ELR (cell line): ENCODE measurements around the gene RPL28.
A peak's percentile ranks its signal among the peaks of the same experiment; 100 is the strongest.

Experiments used
- DNase-seq: peaks from one replicate; pipeline ENCODE4 v3.0.0-alpha.2; 2015; ENCODE audit warnings: low read depth

Gene RPL28

DNA sequence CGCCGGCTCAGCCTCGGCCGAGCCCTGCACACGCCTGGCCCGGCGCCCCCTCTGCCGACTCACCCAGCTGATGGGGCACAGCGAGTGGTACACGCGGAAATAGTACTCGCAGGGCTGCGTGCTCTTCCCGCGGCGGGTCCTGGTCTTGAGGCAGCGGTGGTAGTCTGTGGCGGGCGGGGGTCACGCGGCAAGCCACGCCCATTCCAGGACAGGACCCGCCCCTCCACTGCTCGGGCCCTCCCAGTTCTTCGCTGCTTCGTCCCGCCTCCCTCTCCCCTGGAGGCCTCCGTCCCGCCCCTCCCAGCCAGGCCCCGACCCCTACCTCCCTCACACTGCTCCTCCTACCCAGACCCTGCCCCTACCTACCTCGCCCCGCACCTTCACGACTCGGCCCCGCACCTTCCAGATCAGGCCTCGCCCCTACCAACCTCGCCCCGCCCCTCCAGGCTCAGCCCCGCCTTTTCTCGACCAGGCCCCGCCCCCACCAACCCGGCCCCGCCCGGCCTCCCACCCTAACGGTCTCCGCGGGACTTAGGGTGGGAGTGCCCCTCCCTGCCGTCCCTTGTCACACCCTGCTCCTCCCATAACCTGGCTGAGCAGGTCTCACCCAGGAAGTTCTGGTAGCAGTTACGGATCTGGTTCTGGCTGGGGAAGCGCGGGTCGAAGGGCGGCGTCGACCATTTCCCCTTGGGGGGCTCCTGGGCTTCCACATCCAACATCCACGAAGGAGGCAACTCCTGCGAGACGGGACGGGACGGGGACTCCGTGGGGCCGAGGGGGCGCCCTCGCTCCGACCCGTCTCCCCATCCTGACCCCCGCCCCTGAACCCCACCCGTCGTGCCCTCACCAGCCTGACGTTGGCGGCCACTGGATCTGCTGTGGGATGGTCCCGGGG lies 31.7 kb upstream of the RPL28 start:
- peak; percentile 47 for DNase-seq

DNA sequence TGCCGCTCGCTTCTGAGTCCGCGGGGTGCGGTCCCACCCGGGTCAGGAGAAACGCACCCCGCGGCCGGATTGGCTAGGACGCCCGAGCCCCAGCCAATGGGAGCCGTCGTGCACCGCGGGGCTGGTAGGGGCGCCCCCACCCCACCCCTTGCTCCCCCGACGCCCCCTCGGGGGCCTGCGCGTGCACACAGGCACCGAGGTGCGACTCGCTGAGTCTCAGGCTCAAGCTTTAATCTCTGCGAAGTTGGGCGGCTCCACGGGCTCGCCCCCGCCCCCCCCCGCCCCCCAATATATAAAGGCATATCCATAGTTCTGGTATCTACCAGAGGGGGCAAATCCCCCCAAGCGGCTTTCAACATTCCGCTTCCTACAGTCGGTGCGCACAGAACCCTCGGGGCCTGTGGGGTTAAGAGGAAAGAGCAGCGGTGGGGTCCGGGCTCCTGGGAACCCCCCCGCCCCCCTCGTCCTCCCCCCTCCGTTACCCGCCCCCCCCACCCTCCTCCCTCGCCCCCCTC lies 31.0 kb upstream of the RPL28 start, which contains the start of gene COX6B2:
TSS of gene COX6B2 (minus strand) at position 22 of the 515 bp plus-strand sequence. CDS start 198 bp downstream, outside the sequence.
- DNase-seq = no peak

DNA sequence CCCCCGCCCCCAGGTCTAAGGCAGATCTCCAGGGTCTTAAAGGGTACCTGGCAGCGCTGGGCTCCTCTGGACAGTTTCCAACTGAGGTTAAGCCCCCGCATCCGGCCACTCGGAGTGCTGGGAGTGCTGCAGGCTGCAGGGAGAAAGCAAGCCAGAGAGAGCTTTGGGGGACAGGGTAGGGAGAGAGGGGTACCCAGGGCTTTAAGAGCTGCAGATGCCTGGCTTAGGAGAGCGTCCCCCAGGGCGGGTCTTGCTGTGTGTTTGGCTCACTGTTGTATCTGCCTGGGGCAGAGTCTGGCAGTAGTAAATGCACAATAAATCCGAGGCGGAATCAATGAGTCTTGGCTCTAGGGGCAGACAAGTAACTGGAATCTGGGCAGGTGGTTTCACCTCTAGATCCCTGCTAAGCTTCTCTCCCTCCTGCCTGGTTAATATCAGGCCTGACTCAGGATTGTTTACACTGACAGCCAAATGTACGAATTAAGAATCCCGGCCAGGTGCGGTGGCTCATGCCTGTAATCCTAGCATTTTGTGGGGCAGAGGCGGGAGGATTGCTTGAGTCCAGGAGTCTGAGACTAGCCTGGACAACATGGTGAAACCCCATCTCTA lies 30.4 kb upstream of the RPL28 start:
- no peak for DNase-seq

DNA sequence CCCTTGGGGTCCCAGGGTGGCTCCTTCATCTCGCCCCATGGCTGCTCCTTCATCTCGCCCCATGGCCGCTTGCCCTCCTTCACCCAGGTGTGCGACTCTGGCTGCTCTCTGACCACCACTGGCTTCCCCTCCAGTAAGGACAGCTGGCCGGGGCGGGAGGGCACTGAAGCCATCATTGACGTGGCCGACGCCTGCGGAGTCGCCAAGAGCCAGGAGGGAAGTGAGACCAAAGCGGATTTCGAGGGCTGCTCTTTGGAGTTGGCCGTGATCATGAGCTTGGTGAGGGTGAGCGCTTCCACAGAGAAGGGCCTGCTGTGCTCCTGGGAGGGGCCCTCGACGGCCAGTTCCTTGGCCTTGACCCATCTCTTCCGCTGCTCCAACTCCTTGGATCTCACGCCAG lies 27.2 kb upstream of the RPL28 start:
- no peak for DNase-seq

DNA sequence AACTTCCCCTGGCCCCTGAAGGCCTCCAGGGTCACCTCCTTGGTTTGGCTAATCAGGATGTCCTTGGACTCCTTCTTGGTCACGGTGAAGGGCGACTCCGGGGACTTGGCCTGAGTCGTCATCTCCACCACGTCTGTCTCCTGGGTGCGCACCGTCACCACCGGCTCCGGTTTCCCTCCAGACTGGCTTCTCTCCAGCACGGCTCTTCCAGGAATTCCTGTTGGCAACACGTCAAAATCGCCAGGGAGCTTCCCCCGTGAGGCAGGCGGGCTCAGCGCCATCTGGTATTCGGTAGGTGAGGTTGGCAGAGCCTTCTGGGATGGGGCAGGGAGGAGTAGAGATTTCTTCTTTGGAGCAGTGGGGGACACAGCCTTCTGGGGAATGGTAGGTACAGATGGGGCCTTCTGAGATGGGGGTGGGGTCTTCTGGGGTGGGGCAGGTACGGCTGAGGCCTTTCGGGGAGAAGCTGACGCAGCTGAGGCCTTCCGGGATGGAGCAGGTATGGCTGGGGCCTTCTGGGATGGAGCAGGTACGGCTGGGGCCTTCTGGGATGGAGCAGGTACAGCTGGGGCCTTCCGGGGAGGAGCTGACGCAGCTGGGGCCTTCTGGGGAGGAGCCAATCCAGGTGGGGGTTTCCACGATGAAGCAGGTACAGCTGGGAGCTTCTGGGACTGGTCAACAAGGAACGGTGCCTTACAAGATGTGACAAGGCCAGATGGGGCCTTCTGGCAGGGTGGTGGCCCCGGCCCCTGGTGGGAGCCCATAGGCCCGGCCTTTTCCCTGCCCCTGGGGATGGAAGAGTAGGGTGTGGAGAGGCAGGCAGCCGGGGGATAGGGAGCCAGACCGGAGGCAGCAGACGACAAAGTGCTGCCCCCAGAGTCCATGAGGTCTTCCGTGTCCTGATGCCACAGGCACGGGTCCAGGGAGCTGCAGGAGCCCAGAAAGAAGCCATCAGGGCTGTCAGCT lies 26.5 kb upstream of the RPL28 start:
- no peak for DNase-seq

DNA sequence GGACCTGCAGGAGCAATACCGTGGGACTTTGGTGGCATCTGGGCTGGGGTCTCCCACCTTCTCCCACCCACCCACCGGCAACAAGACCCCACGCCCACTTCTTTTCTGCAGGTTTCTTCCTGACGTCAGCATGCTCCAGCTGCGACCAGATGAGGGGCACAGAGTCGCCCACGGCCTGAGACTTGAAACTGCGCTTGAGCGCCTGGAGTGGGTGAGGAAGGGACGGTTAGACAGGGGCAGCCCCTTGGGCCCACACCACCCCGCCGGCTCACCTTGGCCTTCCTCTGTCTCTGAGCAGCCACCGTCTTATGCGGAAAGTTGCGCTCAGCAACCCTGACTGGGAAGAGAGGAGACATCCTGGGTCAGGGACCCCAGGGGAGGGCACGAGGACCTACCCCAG lies 24.8 kb upstream of the RPL28 start:
- DNase-seq = no peak

DNA sequence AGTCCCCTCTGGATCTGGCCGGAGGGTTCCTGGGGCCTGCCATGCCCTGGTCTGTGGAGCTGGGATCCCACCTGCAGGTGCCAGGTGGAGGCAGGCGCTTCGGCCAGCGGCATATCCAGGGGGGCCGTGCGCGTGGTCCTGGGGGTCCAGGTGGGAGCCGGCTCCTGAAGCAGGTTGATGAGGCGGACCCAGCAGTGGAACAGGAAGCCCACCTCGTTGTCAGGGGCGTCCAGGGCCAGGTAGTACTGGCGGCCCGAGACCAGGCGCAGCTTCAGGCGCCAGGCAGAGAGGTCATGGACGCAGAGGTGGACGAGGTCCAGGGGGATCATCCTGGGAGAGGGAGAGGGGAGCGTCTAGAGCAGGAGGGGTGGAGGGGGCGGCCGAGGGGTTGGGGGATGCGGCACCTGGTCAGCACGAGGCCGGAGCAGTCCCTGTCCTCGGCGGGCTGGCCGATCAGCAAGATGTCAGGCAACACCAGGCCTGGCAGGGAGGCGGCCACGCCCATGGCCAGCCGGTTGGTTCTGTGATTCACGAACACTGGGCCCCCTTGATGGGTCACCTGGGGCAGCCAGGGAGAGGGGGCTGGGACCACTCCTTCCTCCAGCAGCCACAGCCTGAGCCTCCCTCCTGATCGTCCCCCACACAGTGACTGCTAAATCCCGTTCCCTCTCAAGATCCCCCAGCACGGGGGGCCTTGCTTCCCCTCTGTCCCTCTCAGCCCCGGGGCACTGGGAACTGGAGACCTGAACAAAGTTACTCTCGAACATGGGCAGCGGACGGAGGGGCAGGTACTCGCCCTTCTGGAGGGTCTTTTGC lies 23.4 kb upstream of the RPL28 start:
- DNase-seq = no peak

DNA sequence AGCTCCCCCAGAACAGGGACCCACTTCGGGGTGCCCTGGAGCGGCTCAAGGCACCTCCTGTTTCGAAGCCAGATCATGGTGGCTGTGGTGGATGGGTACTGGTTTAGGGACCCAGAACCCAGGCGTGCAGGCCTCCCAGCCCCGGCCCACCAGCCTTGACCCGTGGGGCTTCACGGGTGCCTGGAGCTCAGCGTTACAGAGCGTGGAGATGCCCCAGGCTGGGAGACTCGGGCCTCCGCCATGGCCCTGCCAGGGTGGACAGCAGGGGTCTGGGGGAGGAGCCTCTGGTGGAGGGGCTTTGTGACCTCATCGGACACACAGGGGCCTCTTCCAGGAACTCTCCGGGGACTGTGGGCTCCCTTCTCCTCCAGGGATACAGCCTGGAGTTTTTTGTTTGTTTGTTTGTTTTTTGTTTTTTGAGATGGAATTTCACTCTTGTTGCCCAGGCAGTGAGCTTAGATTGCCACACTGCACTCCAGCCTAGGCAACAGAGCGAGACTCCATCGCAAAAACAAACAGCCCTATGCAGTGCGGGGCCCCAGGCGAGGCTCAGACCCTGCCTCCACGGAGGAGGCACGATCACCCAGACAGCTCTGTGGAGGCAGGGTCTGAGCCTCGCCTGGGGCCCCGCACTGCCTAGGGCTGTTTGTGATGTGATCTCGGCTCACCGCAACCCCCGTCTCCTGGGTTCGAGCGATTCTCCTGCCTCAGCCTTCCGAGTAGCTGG lies 22.6 kb upstream of the RPL28 start, which contains the start of gene GARIN5B:
TSS of gene GARIN5B (minus strand) at position 271 of the 727 bp plus-strand sequence. CDS start at position 77, 194 bp downstream.
- no peak for DNase-seq

DNA sequence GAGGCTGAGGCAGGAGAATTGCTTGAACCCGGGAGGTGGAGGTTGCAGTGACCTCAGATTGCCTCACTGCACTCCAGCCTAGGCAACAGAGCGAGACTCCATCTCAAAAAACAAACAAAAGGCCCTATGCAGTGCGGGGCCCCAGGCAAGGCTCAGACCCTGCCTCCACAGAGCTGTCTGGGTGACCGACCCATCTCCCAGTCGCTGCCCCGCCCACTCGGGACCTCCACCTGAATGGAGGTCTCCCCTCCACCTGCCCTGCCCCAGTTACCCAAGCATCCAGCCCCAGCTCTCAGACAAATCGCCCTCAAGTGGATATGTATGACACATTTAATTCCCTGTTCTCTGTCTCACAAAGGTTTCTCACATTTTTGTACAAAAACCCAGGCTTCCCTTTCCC lies 20.5 kb upstream of the RPL28 start:
- DNase-seq = no peak

DNA sequence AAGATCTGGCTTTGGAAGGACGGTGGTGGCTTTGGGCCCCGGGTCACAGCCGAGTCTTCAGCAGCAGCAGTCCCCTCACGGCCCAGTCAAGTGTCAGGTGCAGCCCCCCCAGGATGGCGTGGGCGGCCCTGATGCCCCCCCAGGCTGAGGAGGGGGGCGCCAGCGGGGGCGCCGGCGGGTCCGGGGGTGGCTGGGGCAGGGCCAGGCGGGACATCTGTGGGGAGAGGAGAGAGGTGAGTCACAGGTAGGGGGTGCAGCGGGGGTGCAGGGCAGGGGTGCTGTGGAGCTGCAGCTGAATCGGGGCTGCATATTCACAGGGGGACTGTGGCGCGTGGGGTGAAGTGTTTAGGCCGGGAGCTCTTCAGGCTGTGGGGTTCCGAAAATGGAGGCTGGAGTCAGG lies 19.8 kb upstream of the RPL28 start:
- DNase-seq = no peak

DNA sequence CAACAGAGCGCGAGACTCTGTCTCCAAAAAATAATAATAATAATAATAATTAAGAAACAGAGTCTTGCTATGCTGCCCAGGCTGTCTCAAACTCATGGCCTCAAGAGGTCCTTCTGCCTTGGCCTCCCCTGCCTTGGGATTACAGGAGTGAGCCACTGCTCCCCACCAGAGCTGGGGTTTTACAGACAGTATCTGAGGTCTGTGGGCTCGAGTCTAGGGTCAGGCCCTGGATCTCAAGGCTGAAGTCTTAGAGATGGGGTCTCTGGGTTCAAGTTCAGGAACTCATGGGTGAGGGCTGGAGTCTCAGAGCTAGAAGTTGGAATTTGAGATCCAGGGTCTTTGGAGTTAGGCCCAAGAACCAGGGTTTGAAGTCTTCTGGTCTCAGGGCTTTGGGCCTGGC lies 18.9 kb upstream of the RPL28 start:
- no peak for DNase-seq

DNA sequence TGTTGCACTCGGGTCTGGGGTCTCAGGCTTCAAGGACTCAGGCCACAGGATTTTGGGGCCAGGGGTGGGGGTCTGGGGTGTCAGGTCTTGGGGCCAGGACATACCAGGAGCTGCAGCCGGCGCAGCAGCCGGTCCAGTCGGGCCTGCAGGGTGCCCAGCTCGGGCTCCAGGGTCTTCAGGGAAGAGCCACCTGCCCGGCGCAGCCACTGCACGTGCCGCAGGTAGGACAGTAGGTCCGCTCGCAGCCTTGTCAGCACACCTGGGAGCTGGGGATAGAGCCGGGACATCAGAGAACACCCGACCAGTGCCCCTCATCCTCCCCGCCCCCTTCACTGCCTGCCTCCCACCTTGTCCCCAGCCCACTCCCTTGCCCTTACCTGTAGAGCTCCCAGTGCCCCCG lies 17.6 kb upstream of the RPL28 start:
- DNase-seq = no peak

DNA sequence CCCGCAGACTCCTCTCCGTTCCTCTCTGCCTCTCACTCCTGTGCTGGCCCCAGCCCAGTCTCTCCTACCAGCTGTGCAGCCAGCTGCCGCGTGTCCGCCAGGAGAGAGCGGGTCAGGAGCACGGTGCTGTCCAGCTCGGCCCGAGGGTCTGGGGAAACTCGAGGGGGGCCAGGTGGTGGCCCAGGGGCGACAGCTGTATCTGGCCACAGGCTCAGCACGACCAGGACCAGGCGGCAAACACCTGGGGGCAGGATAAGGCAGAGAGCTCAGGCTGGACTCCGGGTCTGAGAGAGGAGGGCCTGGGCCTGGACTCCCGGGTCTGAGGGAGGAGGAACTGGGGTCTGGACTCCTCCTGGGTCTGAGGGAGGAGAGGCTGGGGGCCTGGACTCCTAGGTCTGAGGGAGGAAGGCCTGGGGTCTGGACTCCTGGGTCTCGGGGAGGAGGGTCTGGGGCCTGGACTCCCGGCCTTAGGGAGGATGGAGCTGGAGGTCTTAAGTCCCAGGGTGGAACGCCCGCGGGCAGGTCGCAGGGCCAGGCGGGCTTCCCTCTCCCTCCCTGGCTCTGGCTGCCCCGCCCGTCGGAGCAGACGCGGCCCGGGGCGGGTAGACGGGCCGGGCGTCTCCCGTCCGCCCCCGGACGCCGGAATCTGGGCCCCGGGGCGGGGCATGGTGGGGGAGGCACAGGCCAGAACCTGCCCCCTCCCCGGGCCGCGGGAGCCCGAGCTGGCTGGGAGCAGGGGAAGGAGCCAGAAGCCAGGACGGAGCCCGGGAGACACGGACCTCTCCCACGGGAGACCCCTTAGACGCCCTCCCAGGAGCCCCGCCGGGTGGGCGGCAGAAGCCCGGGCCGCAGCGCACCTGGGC lies 16.8 kb upstream of the RPL28 start:
- peak; percentile 69 for DNase-seq

DNA sequence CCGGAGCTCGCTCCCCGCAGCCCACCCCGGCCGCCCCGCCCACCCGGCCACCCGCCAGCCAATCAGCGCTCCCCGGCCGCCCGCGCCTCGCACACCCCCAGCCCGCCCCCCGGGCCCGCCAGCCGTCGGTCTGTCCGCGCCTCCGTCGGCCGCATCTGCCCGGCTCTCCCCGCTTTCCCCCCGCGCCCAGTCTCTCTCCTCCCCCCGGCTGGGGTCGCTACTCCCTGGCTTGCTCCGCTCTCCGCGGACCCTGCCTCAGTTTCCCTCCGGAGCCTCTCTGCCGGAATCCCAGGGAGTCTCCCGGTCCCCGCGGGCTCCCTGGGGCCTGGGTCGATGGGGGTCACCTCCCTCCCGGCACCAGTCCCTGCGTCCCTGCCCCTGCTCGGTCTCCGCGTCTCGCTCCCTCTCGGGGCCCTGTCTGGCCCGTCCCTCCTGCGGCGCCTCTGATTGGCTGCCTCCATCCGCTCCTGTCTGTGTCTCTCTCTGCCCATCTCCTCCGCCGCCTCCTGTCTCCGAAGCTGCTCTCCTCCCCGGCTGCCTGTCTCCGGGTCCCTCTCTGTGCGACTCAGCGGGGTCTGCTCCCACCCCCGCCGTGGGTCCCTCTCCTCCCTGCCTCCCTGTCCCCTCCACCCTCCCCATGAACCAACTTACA lies 16.0 kb upstream of the RPL28 start:
- peak; percentile 84 for DNase-seq

DNA sequence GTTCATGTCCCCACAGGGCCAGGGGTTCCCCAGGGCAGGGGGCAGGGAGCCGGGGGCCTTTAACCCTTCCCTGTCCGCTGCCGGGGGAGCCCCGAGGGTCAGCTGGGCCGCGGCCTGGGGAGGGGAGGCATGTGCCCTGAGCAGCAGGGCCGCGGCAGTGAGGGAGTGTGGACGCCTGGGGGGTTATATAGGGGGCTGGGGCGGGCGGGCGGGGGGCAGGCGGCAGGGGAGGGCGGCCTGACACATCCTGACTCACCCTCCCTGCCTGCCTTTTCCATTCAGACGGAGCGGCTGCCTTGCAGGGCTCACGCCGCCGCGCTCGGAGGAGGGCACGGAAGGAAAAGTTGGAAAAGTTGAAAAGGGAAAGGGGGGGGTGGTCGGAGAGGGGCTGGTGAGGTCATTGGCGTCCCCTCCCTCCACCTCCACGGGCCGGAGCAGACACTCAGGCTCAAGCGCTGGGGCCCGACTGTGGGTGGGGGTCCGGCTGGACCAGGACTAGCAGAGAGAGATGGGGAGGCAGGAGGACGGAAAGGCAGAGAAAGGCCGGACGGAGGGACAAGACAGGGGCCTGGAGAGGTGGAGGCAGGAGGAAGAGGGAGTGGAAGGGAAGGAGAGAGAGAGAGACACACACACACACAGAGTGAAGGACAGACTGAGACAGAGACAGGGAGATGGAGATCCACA lies 15.3 kb upstream of the RPL28 start, which contains the start of gene IL11:
TSS of gene IL11 (minus strand) at position 159 of the 684 bp plus-strand sequence. CDS start at position 6, 153 bp downstream.
- peak; percentile 88 for DNase-seq

DNA sequence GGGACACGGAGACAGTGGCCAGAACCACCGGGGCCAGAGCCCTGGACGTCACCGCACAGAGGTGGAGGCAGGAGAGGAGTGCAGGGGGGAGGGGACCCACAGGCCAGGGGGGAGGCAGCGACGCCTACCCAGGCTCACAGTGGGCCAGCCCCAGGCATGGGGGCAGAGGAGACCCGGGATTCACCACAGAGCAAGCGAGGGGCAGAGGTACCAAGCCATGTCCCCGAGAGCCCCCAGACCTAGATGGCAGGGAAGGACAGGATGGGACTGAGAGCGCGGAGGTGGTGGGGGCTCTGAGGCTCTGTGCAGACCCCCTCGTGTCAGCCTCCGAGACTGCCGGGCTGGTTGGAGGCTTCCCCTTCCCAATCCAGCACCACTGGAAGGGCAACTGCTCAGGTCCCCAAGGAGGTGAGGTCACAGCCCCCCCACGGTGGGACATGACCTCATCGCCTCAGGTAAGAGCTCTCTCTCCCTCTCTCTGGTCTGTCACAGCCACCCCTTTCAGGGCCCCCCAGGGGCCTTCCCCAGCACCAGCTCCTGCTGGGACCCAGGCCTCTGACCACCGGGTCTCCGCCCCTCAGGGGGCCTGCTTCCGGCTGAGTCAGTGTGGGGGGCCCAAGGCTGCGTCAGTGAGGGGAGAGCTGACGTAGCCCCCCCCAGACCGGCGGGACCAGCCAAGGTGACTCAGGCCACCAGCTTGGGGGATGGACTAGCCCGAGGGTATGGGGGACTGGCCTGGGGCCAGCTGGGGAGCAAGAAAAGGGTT lies 13.2 kb upstream of the RPL28 start:
- DNase-seq = peak; percentile 89

DNA sequence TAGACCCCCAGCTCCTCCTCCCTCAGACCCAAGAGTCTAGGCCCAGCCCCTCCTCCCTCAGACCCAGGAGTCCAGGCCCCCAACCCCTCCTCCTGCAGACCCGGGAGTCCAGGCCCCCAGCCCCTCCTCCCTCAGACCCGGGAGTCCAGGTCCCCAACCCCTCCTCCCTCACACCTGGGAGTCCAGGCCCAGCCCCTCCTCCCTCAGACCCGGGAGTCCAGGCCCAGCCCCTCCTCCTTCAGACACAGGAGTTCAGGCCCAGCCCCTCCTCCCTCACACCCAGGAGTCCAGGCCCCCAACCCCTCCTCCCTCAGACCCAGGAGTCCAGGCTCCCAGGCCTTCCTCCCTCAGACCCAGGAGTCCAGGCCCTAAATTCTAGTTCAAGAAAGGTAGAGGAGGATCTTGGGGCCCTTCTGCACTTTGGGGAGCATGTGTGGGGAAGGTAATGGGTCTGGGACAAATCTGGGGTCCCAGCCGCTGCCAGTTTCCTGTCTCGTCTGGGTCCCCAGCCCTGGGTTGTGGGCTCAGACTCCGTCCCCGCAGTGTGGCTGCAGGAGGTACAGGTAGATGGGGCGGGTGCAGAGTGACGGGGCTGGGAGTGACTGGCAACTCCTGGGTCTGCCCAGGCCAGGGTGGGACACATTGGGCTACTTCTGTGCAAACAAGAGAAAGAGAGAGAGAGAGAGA lies 12.3 kb upstream of the RPL28 start:
- no peak for DNase-seq
